Stimulated activated CD8-positive, alpha-beta memory T cell treated with anti-CD3 and anti-CD28 coated beads, Interleukin-12 subunit alpha, Interleukin-12 subunit beta, amount 100 ng/mL, for 4 hours (primary cell): ENCODE measurements around the gene MACROD2.

Experiments used
- DNase-seq: peaks from one replicate; pipeline ENCODE4 v3.0.0-alpha.2; 2020; ENCODE audit warnings: low read depth

The MACROD2 gene

GRCh38 chr20:15814911-15815310 lies 1819.6 kb downstream of the MACROD2 start:
- no peak for DNase-seq

- DNase-seq = no peak
Observed at GRCh38 chr20:15817351-15817750, 1822.0 kb downstream of the MACROD2 start.

DNA sequence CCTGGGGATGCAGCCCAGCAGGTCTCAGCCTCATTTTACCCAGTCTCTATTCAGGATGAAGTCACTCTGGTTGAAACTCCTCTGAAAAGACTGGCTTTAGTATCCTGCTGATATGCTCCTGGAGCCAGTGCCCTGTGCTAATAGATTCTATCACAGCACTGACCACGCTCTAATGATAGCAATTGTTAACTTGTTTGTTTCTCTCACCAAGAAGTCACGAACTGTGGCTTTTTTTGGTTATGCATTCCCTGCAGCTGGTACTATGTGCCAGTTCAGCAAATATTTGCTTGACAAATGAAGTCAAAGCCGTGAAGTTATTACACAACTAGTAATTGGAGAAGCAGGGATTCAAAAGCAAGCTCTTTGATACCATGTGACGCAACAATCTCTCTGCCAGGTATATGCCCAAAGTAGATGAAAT lies 1823.3 kb downstream of the MACROD2 start:
- DNase-seq = no peak

GRCh38 chr20:15823718-15824117 lies 1828.4 kb downstream of the MACROD2 start:
- DNase-seq = no peak

DNA sequence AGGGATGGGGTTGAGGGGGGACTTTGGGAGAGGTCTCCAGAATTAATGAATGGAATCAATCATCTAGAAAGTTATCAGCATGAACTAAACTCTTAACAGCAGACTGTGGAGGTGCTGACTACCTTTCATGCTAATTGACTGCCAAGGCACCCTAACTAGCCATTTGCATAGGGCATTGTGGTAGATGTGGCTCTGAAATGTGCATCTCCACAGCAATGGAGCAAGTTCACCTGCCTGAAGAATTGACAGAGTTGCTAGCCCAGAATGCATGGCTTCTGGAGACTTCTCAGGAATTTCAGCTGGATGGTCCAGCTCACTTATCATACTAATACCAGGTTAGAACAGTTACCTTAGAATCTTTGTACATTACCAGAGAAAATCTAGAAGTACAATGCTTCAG lies 1832.3 kb downstream of the MACROD2 start:
- no peak for DNase-seq

- DNase-seq = no peak
Observed at GRCh38 chr20:15831201-15831600, 1835.9 kb downstream of the MACROD2 start.

- DNase-seq = no peak
Observed at GRCh38 chr20:15832512-15832911, 1837.2 kb downstream of the MACROD2 start.

GRCh38 chr20:15834857-15835256 lies 1839.5 kb downstream of the MACROD2 start:
- DNase-seq = no peak

- no peak for DNase-seq
Observed at GRCh38 chr20:15835811-15836210, 1840.5 kb downstream of the MACROD2 start.

- DNase-seq = no peak
Observed at GRCh38 chr20:15836634-15837033, 1841.3 kb downstream of the MACROD2 start.

GRCh38 chr20:15837563-15837962 lies 1842.2 kb downstream of the MACROD2 start:
- no peak for DNase-seq

- no peak for DNase-seq
Observed at GRCh38 chr20:15838466-15838865, 1843.2 kb downstream of the MACROD2 start.

DNA sequence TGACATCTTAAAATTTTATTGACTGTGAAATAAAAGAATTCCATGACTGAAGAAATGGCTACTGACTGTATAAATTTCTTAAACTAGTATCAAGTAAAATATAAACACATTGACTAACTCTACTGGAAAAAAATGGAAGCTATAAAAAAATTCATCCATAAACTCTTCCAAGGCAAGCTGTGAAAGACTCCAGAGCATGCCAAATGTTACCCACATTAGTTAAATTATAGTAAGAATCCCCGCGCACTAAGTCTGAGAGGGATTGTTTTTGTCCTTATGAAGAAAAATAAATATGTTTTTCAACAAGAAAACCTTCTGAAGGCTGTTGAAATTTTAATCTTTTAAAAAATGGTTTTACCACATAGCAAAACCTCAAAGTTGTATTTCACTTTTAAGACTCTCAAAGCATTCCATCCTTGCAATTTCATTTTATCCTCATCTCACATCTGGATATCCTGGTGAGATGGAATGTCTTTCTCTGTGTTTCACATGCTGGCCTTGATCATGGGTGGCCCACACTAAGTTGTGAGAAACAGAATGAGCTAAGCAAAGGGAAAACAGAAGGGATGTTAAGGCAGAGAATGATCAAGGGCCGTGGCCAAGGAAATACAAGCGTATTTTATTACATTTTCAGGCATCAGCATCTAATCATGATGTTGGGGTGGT lies 1845.5 kb downstream of the MACROD2 start:
- no peak for DNase-seq

DNA sequence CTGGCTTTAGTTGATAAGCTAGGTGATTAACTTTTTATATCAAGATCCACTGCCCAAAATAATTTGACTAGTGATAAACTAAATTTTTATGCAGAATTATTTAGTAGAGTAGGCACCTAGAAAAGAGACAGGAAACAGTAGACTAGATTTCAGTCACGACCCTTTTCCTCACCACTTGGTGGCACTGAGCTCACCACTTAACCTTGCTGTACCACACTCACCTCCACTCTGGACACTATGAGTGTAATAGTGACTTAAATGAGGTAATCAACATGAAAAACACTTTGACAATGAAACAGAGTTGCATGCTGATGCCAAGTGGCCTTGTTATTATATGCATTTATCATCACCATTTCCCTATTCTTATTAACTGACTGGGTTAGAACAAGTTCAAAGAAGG lies 1847.6 kb downstream of the MACROD2 start:
- DNase-seq = no peak

- no peak for DNase-seq
Observed at GRCh38 chr20:15843777-15844176, 1848.5 kb downstream of the MACROD2 start.

DNA sequence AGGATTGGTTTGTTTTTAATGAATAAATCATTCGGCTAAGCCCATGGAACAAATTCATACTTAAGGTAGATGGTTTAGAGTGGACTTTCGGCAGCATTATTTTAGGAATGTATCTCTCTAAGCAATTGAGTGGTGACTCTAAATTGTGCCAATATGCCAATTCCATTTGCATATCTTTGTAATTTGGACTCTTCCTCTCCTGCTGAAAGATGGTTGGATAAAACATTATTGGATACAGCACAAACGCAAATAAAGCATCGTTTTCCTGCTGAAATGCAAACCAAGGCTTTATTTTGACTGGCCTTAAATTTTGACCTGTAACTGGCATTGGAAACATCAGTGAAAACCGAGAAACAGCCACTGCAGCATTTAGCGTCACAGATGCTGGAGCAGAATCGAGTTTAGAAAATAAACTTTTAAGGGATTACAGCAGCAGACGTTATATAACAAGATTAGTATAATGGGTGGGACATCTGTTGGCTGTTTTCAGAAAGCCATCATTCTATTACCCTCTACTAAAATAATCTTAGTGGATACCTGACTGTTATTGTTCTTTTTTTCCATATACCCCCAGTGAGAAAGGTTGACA lies 1852.0 kb downstream of the MACROD2 start:
- no peak for DNase-seq

DNA sequence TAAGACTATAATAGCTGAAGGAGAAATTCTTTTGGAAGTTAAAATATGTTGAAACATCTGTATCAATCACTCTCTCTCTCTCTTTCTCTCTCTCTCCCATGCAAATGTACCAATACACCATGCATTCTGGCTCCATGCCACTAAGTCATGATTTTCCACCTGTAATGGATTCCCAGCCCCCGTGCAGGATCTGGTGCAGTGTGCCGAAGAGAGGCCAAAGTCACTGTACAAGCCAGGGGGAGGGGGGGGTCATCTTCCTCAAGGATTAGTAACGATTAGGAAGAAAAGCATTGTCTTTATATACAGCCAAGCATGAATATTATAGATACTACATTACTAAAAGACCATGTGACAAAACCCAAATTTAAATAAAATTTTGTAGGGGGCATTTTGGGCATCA lies 1852.8 kb downstream of the MACROD2 start:
- DNase-seq = no peak

DNA sequence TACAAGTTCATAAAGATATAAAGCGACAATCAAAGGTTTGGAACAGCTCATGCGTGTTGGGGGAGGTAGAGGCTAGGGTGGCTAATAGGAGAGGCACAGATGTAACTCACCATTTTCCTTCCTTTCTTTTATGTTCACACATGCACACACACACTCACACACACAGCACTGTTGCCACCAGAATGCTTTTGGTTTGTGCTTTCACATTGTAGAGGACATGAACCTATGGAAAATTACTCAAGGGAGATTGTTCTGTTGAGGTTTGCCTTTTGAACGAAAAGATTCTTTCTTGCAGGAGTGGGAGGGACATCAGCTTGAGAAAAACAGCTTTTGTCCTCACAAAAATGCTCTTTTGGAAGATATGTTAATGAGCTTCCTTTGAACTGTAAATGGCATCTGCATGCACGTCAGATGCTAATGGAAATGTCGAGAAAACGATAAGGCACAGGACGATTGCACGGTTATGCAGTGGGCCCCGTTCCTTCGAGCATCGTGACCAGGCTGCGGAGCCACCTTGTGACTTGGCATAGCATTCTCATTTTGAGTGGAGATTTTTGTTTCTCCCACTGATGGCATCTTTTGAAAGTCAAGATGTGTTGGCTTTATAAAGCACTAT lies 1853.8 kb downstream of the MACROD2 start:
- DNase-seq = no peak

GRCh38 chr20:15851576-15852215 lies 1856.4 kb downstream of the MACROD2 start:
- no peak for DNase-seq

DNA sequence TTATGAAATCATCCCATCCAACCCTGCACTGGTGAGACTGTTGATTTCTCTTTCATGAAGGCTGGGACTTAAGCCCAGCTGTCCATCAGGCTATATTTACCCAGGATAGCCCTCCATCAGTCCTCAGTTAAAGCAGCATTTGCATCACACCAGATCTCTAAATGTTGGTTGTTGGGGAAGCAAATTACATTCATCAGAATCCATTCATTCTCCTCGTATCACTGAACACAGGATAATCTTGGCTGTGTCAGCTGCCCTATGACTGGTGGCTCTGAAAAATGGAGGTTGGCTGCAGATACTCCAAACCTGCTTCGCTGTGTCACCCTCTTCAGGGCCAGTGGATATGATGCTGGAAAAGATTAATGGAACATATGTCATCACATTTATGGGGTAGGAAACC lies 1859.6 kb downstream of the MACROD2 start:
- DNase-seq = no peak

DNA sequence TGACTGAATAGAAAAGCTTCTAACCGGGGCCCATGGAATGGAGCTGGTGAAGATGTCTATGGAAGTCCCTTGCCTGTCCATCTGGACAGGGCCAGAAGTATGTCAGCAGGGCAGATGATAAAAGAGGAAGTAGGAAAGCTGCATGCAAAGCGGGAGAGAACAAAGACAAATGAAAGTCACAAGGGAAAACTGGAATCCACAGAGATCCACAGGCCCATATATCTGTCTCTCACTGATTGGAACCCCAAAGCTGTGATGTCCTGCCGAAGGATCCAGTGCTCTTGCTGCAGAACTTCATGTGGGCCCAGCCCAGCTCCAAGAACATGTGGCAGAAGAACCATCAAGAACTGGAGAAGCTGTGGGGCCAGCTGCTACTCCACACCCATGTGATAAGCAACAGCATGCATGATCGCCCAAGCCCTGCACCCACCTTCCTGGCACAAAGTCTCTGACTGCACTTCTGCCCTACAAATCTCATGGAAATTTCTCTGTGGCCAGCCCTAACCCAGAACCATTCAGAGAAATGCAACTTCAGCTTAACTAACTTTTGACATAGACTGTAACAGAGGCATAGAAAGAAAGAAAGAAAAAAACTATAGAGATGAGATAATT lies 1862.0 kb downstream of the MACROD2 start:
- DNase-seq = no peak

GRCh38 chr20:15859061-15859460 lies 1863.7 kb downstream of the MACROD2 start:
- no peak for DNase-seq

DNA sequence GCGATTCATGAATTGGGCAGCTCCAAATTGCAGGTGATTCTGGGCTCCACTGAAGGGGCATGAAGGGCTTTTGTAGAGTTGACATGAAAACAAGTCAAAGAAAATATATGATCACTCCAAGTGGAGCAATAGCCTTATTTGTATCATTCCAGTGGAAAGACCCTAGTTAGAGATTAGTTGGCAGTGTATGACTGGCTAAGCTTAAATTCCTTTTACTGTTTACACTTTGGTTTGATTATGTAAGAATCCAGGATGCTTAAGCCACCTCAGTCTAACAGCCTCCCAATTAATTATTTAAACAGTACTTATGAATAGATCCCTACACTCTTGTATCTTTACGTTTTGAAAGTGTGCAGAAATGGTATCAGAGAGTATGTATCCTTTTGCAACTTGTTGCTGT lies 1865.5 kb downstream of the MACROD2 start:
- DNase-seq = no peak
